ENCODE data around the gene ADGRB3. TPM values are rescaled to one million over a fixed set of nuclear protein-coding genes. Genes with fewer than 3 reads are reported as not detected.

Gene ADGRB3
- total RNA-seq, 1 donor from 2014 or later, result 1.8 TPM

DNA sequence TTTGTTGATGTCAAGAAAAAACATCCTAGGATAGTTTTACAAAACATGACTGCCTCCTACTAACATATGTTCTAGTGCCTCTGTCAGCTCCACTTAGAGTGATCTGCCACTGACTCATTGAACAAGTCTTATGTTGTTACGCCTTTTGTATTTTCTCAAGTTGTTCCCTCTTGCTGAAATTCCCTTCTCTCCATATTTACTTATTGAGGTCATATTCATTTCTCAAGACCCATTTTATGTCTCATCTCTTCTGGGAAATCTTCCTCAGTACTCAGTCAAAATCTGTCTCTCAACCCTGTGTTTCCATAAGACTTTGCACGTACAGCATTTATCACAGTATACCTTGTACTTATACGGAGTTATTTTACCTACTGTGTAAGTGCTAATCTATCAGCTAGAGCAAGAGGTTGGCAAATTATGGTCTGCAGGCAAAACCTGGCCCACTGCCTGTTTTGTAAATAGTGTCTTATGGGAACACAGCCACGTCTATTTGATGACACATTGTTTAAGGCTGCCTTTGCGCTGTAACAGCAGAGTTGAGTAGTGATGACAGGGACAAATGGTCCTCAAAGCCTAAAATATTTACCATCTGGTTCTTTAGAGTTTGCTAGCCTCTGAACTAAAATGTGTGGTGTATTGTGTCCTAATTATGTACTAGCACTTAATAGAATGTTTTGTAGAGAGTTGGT is 83.4 kb downstream of the ADGRB3 start:
- H3K27ac Mint-ChIP-seq, result no peak overlapping the region
- DNase-seq (ENCODE audit: low spot score, unreplicated experiment), result no peak

DNA sequence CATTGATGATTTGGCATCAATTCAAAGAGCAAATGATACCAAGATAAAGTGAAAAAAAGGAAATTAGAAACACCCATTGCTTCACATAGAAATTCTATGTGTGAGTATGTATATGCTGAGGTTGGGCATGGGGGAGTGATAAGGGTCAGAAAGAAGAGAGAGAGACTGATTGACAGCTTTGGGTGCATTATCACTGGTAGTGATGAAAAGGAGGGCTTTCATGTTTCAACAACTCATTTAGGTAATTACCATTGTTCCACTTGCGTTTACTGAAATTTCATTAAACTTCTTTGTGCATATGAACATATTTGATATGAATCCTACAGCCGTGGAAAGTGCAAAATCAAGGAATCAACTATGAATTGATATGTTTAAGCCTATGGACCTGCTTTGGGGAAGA is 84.7 kb downstream of the ADGRB3 start:
- Mint-ChIP-seq H3K4me3 (ENCODE audit: low read depth) (no peak overlapping the region), H3K27me3 (no peaks in the 10 kb centered on the region), H3K27ac (no peak overlapping the region), H3K36me3 (ENCODE audit: insufficient read depth) (no peaks in the 10 kb centered on the region), H3K4me1 (ENCODE audit: low read depth) (peaks cover 1% of the 10 kb centered on the region), H3K9me3 (ENCODE audit: low read depth) (peaks cover 3% of the 10 kb centered on the region)
- TF ChIP-seq, protein P1, sequence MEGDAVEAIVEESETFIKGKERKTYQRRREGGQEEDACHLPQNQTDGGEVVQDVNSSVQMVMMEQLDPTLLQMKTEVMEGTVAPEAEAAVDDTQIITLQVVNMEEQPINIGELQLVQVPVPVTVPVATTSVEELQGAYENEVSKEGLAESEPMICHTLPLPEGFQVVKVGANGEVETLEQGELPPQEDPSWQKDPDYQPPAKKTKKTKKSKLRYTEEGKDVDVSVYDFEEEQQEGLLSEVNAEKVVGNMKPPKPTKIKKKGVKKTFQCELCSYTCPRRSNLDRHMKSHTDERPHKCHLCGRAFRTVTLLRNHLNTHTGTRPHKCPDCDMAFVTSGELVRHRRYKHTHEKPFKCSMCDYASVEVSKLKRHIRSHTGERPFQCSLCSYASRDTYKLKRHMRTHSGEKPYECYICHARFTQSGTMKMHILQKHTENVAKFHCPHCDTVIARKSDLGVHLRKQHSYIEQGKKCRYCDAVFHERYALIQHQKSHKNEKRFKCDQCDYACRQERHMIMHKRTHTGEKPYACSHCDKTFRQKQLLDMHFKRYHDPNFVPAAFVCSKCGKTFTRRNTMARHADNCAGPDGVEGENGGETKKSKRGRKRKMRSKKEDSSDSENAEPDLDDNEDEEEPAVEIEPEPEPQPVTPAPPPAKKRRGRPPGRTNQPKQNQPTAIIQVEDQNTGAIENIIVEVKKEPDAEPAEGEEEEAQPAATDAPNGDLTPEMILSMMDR (IDR thresholded peaks at IDR 0.05; ENCODE audit: unreplicated experiment), result no peak
- no peak for DNase-seq (ENCODE audit: low spot score, unreplicated experiment)

More for the DNA sequence above, 83.4 kb downstream of the ADGRB3 start:
- TF ChIP-seq, protein P1 (IDR thresholded peaks at IDR 0.05; ENCODE audit: unreplicated experiment), result no peak
- no peaks in the 10 kb centered on the region for H3K27me3 Mint-ChIP-seq
- no peaks in the 10 kb centered on the region for H3K36me3 Mint-ChIP-seq (ENCODE audit: insufficient read depth)
- H3K4me1 Mint-ChIP-seq (ENCODE audit: low read depth), result no peaks in the 10 kb centered on the region
- H3K4me3 Mint-ChIP-seq (ENCODE audit: low read depth), result no peak overlapping the region
- peaks cover 3% of the 10 kb centered on the region for H3K9me3 Mint-ChIP-seq (ENCODE audit: low read depth)

DNA sequence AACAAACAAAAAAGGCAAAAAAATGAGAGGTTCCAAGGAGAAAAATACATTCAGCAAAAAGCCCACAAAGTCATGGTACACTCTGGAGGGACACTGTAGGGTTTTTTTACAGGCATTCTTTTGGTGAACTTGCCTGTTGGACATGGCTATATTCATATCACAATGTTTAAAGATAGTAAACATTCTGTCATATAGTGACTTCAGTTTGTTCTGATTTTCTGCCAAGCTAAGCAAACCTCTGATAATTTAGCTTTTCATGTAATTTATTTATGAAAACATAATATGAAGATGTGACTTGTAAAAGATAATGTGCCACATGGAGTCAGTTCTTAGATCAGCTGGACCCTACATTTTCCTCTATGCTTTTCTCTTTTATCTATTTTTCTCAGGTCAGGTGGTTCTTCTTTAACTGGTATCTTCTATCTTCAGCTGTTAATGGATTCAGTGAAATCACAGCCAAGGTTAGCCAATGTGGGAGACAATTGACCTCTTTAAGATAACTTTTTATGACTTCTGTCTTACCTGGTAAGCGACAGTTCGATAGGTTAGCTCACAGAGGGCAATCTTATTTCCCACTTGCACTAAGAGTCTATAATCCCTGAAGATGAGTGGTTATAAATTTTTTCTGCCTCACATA is 87.9 kb downstream of the ADGRB3 start:
- Mint-ChIP-seq H3K4me3 (ENCODE audit: low read depth) (no peak overlapping the region), H3K4me1 (ENCODE audit: low read depth) (peaks cover 8% of the 10 kb centered on the region), H3K36me3 (ENCODE audit: insufficient read depth) (no peaks in the 10 kb centered on the region), H3K27me3 (no peaks in the 10 kb centered on the region), H3K27ac (no peak overlapping the region), H3K9me3 (ENCODE audit: low read depth) (peaks cover 3% of the 10 kb centered on the region)
- DNase-seq (ENCODE audit: low spot score, unreplicated experiment), result no peak
- TF ChIP-seq, protein P1 (IDR thresholded peaks at IDR 0.05; ENCODE audit: unreplicated experiment), result no peak

DNA sequence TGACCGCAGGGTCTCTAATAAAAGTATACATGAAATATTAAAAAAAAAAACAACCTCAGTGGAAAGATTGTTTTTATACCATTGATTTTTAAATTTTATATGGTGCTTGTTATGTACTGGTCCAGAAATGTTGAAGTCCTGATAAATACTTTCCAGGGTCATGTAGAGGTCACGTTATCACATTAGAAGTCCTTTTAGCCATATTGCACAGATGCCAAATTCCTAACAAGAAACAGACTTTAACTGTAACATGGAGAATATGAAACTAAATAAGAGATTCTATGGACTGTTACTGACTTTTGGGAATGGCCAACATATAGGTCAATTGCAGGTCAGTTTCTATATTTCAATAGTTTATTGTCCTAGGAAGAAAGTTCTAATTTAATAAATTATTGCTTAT is 89.0 kb downstream of the ADGRB3 start:
- Mint-ChIP-seq H3K36me3 (ENCODE audit: insufficient read depth) (no peaks in the 10 kb centered on the region), H3K27me3 (no peaks in the 10 kb centered on the region), H3K4me3 (ENCODE audit: low read depth) (no peak overlapping the region), H3K4me1 (ENCODE audit: low read depth) (peaks cover 16% of the 10 kb centered on the region), H3K27ac (no peak overlapping the region), H3K9me3 (ENCODE audit: low read depth) (peaks cover 3% of the 10 kb centered on the region)
- TF ChIP-seq, protein P1 (IDR thresholded peaks at IDR 0.05; ENCODE audit: unreplicated experiment), result no peak
- DNase-seq (ENCODE audit: low spot score, unreplicated experiment), result no peak

DNA sequence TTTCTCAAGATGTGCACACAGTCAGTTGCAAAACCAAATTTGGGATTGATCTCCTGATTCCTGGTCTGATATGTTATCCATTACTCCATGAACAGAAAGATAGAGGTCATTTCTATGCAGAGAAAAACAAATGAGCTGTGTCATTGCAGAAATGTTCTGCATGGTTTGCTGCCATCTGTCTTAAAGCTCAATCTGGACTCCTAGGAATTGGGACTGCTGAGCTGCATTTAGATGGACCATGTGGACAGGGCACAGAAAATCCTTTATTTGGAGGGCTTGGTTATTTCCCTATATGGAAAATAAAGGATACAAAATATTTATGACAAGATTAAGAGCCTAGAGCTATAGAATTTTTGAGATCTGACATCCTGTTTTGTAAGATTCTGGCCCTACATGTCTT is 91.3 kb downstream of the ADGRB3 start:
- H3K4me1 Mint-ChIP-seq (ENCODE audit: low read depth), result peaks cover 21% of the 10 kb centered on the region
- H3K9me3 Mint-ChIP-seq (ENCODE audit: low read depth), result no peaks in the 10 kb centered on the region
- TF ChIP-seq, protein P1 (IDR thresholded peaks at IDR 0.05; ENCODE audit: unreplicated experiment), result no peak
- no peak for DNase-seq (ENCODE audit: low spot score, unreplicated experiment)
- H3K27me3 Mint-ChIP-seq, result no peaks in the 10 kb centered on the region
- no peak overlapping the region for H3K4me3 Mint-ChIP-seq (ENCODE audit: low read depth)
- H3K27ac Mint-ChIP-seq, result no peak overlapping the region
- H3K36me3 Mint-ChIP-seq (ENCODE audit: insufficient read depth), result no peaks in the 10 kb centered on the region
